NT2/D1 (cell line): ENCODE measurements around the gene GIPC2.

Experiments
- DNase-seq: peaks from one replicate; pipeline ENCODE4 v3.0.0-alpha.2; 2011; ENCODE audit warnings: low read depth, low spot score
- H3K27me3 ChIP-seq: 2 replicates; pipeline ENCODE4 v1.6.0; 2011; ENCODE audit warnings: mild to moderate bottlenecking; ENCODE audit not compliant: insufficient read length, insufficient read depth
- H3K36me3 ChIP-seq: 2 replicates; pipeline ENCODE4 v1.6.1; 2011; ENCODE audit warnings: mild to moderate bottlenecking, low read length, mixed read lengths; ENCODE audit not compliant: insufficient read depth, insufficient read length
- H3K4me1 ChIP-seq: 2 replicates; pipeline ENCODE4 v1.5.1; 2011; ENCODE audit not compliant: insufficient read depth, insufficient read length
- H3K4me3 ChIP-seq: 2 replicates; pipeline ENCODE4 v1.5.1; 2011; ENCODE audit warnings: low read depth; ENCODE audit not compliant: insufficient read length
- H3K9ac ChIP-seq: 2 replicates; pipeline ENCODE4 v1.6.0; 2011; ENCODE audit warnings: low read depth; ENCODE audit not compliant: insufficient read length
- H3K9me3 ChIP-seq: 2 replicates; pipeline ENCODE4 v1.5.1; 2011; ENCODE audit warnings: mild to moderate bottlenecking, low read length; ENCODE audit not compliant: insufficient read depth
- SUZ12 ChIP-seq: IDR thresholded peaks from 2 replicates; pipeline ENCODE4 v1.6.1; 2011; ENCODE audit not compliant: insufficient read length, insufficient read depth; ENCODE audit errors: extremely low read depth
- YY1 ChIP-seq: IDR thresholded peaks from 2 replicates; pipeline ENCODE4 v1.6.1; 2011; ENCODE audit not compliant: insufficient read length, insufficient read depth
- ZNF274 ChIP-seq: IDR thresholded peaks from 2 replicates; pipeline ENCODE4 v1.6.1; 2011; ENCODE audit warnings: mild to moderate bottlenecking, low read depth, low read length

GIPC2 gene

GRCh38 chr1:78090472-78091133 lies 44.8 kb downstream of the GIPC2 start:
- H3K9me3 ChIP-seq = peaks cover 12% of the 10 kb centered on the region
- H3K4me1 ChIP-seq = no peaks in the 10 kb centered on the region
- TF ChIP-seq ZNF274 (no peak), SUZ12 (no peak)
- H3K36me3 ChIP-seq = no peaks in the 10 kb centered on the region
- H3K27me3 ChIP-seq = no peaks in the 10 kb centered on the region
- H3K4me3 ChIP-seq = no peak overlapping the region
- no peak for DNase-seq
- no peak overlapping the region for H3K9ac ChIP-seq

- no peaks in the 10 kb centered on the region for H3K27me3 ChIP-seq
- DNase-seq = no peak
- no peaks in the 10 kb centered on the region for H3K4me1 ChIP-seq
- TF ChIP-seq ZNF274 = no peak
- TF ChIP-seq SUZ12 = no peak
- no peak for TF ChIP-seq YY1
- no peak overlapping the region for H3K9ac ChIP-seq
- H3K4me3 ChIP-seq = no peak overlapping the region
- H3K36me3 ChIP-seq = no peaks in the 10 kb centered on the region
- peaks cover 10% of the 10 kb centered on the region for H3K9me3 ChIP-seq
These were observed 45.5 kb downstream of the GIPC2 start for GRCh38 chr1:78091215-78091813.

DNA sequence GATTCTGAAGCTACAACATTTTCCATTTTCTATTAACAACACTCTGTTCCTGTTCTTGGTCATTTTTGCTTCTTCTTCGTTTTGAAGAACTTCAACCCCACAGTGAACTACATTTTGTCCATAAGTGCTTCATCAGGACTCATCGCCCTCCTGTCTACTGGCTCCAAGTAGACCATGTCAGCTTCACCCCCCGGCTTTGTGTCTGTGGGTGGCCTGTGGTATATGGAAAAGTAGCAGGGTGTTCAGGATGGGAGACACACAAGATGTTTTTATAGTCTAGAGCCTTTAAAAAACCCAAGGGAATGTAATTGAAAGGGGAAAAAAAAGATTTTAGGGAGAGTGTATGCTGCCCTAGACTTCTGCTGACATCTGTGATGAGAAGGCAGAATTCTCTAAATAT lies 46.1 kb downstream of the GIPC2 start:
- Histone ChIP-seq H3K9me3 (peaks cover 4% of the 10 kb centered on the region), H3K36me3 (no peaks in the 10 kb centered on the region), H3K27me3 (no peaks in the 10 kb centered on the region), H3K9ac (no peak overlapping the region), H3K4me3 (no peak overlapping the region), H3K4me1 (no peaks in the 10 kb centered on the region)
- no peak for DNase-seq
- TF ChIP-seq ZNF274 (no peak), YY1 (no peak), SUZ12 (no peak)

DNA sequence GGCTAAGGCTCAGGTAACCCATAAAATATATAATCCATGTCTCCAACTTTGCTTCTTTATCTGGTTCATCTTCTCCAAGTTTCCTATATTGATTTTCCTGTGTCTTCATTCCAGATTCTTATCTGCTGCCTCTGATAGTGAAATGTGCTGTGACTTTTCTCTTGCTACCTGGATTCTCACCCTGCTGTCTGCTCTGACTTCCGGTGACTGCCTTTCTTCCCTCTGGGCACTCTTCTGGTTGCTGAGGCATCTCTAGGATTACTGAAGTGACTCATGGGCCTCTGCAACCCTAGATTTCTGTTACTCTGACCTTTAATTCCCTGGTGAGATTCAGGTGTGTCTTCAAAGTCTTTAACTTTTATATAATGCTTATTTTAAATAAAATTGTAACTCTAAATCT lies 46.9 kb downstream of the GIPC2 start:
- no peaks in the 10 kb centered on the region for H3K36me3 ChIP-seq

GRCh38 chr1:78093560-78093959 lies 47.8 kb downstream of the GIPC2 start:
- Histone ChIP-seq H3K36me3 (no peaks in the 10 kb centered on the region), H3K9ac (no peak overlapping the region), H3K4me3 (no peak overlapping the region), H3K4me1 (no peaks in the 10 kb centered on the region), H3K27me3 (no peaks in the 10 kb centered on the region), H3K9me3 (no peaks in the 10 kb centered on the region)
- DNase-seq = no peak
- TF ChIP-seq SUZ12 (no peak), ZNF274 (no peak), YY1 (no peak)

More for the DNA sequence above, 46.9 kb downstream of the GIPC2 start:
- Histone ChIP-seq H3K9ac (no peak overlapping the region), H3K9me3 (no peaks in the 10 kb centered on the region), H3K27me3 (no peaks in the 10 kb centered on the region), H3K4me3 (no peak overlapping the region), H3K4me1 (no peaks in the 10 kb centered on the region)
- DNase-seq = no peak
- no peak for TF ChIP-seq SUZ12
- TF ChIP-seq YY1 = no peak
- TF ChIP-seq ZNF274 = no peak

GRCh38 chr1:78094639-78095038 lies 48.9 kb downstream of the GIPC2 start:
- Histone ChIP-seq H3K4me3 (no peak overlapping the region), H3K27me3 (no peaks in the 10 kb centered on the region), H3K36me3 (no peaks in the 10 kb centered on the region), H3K9me3 (no peaks in the 10 kb centered on the region), H3K4me1 (no peaks in the 10 kb centered on the region), H3K9ac (no peak overlapping the region)
- no peak for TF ChIP-seq ZNF274
- no peak for TF ChIP-seq YY1
- no peak for TF ChIP-seq SUZ12
- DNase-seq = no peak

DNA sequence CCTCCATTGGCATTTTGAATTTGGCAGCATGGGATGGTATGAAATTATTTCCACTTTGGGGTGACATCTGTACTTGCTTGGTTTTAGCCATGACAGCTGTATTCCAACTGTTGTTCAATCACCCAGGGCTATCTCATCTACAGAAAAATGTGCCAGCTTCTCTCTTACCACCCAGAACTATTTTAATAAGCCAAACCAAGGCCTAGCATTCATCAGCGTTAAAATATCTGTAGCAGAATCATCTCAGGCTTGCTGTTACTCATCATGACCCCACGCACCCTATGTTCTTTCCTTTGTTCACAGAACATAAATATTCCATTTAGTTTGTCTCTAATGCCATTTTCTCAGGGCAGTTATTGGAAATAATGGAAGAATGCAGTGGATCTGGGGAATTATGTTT lies 49.8 kb downstream of the GIPC2 start:
- no peaks in the 10 kb centered on the region for H3K4me1 ChIP-seq
- no peaks in the 10 kb centered on the region for H3K9me3 ChIP-seq
- TF ChIP-seq ZNF274 (no peak), YY1 (no peak), SUZ12 (no peak)
- H3K9ac ChIP-seq = no peak overlapping the region
- no peak for DNase-seq
- H3K4me3 ChIP-seq = no peak overlapping the region
- no peaks in the 10 kb centered on the region for H3K36me3 ChIP-seq
- H3K27me3 ChIP-seq = no peaks in the 10 kb centered on the region
